Caco-2 (cell line): Measurements from ENCODE around the gene DRAM2. TPM values are rescaled to one million over a fixed set of nuclear protein-coding genes. Genes with fewer than 3 reads are reported as not detected.
"Not testable (repeated sequence)": the region's sequence is repeated elsewhere in the genome, so short reads cannot be mapped to it uniquely, and the experiment has no call there.

ENCODE experiments used
- BruUV-seq: library from RNA; stranded (reverse); fragments of 400-500 nt; replicated peaks from 2 replicates; lab custom pipeline; 2021; lab: Mats Ljungman, UMichigan
- CTCF ChIA-PET: fragments of 300-600 bp; sonication (Branson Sonifier 250); formaldehyde crosslinking; loops from one replicate; lab custom pipeline; 2022; ENCODE audit warnings: antibody characterized with exemption; lab: Charles Lee
- POLR2A ChIA-PET: fragments of 300-600 bp; sonication (Branson Sonifier 250); formaldehyde crosslinking; loops from one replicate; lab custom pipeline; 2022; ENCODE audit warnings: antibody characterized with exemption; lab: Charles Lee
- DNase-seq, 2 experiments: peaks; one replicate each; pipeline versions ENCODE4 v3.0.0 to v3.0.0-alpha.2; 2020 to 2022
- H3K27me3 ChIP-seq: replicated peaks from 2 replicates; pipeline ENCODE4 v1.6.0; 2011; ENCODE audit warnings: low read length; ENCODE audit not compliant: control insufficient read depth, insufficient read depth
- H3K36me3 ChIP-seq: 2 replicates; pipeline ENCODE4 v1.5.1; 2011; ENCODE audit warnings: low read length; ENCODE audit not compliant: control insufficient read depth, insufficient read depth
- H3K4me1 ChIP-seq: fragments of 250-450 bp; sonication (Bioruptor Pico); 2 replicates; pipeline ENCODE4 v1.5.1; 2020; ENCODE audit warnings: mild to moderate bottlenecking
- H3K4me3 ChIP-seq: 2 replicates; pipeline ENCODE4 v1.5.1; 2011; ENCODE audit warnings: low read depth, mild to moderate bottlenecking, control low read depth, low read length
- H3K9me3 ChIP-seq: fragments of 250-450 bp; sonication (Bioruptor Pico); 2 replicates; pipeline ENCODE4 v1.5.1; 2020; ENCODE audit warnings: mild to moderate bottlenecking, moderate library complexity
- H3K27ac Mint-ChIP-seq: one replicate; pipeline ENCODE4 v1.8.0; 2022; ENCODE audit warnings: mixed read lengths; ENCODE audit not compliant: unreplicated experiment
- H3K27me3 Mint-ChIP-seq: one replicate; pipeline ENCODE4 v1.8.0; 2022; ENCODE audit warnings: mixed read lengths; ENCODE audit not compliant: insufficient read depth, unreplicated experiment
- H3K36me3 Mint-ChIP-seq: one replicate; pipeline ENCODE4 v1.8.0; 2022; ENCODE audit warnings: mild to moderate bottlenecking, mixed read lengths; ENCODE audit not compliant: insufficient read depth, unreplicated experiment
- H3K4me1 Mint-ChIP-seq: one replicate; pipeline ENCODE4 v1.8.0; 2022; ENCODE audit warnings: low read depth, mixed read lengths; ENCODE audit not compliant: unreplicated experiment
- H3K4me3 Mint-ChIP-seq: one replicate; pipeline ENCODE4 v1.8.0; 2022; ENCODE audit warnings: mild to moderate bottlenecking, moderate library complexity, mixed read lengths; ENCODE audit not compliant: unreplicated experiment
- H3K9me3 Mint-ChIP-seq: one replicate; pipeline ENCODE4 v1.8.0; 2022; ENCODE audit warnings: mixed read lengths; ENCODE audit not compliant: unreplicated experiment
- CTCF ChIP-seq, 2 experiments: fragments of 200-600 bp in 1 of 2; IDR thresholded peaks; 1 replicate in 1 of 2; 2 replicates in 1 of 2; pipeline versions ENCODE4 v1.5.1 to v1.8.0; 2011 to 2022; ENCODE audit warnings: antibody characterized with exemption in 1 of 2, control low read depth in 1 of 2, inconsistent platforms in 1 of 2, low read depth in 1 of 2, low read length in 1 of 2, mild to moderate bottlenecking in 1 of 2, moderate library complexity in 1 of 2; ENCODE audit not compliant: insufficient read depth in 1 of 2, severe bottlenecking in 1 of 2, unreplicated experiment in 1 of 2
- intact Hi-C: fragments of 100-400 bp; cut with micrococcal nuclease; formaldehyde crosslinking; loops from one replicate; pipeline ENCODE4 v1.10.0; 2022; ENCODE audit not compliant: unreplicated experiment
- total RNA-seq: library from RNA; stranded (reverse); gene quantifications from 2 replicates; pipeline ENCODE4 v1.2.3, GENCODE V29; 2022

Gene DRAM2
- total RNA-seq, 1 experiment from 2014 or later, result 29.0 TPM

GRCh38 chr1:111082421-111083203 lies 57.3 kb downstream of the DRAM2 start:
- H3K4me3 ChIP-seq, result no peak overlapping the region
- Mint-ChIP-seq H3K27me3 (no peaks in the 10 kb centered on the region), H3K4me3 (no peak overlapping the region), H3K36me3 (no peaks in the 10 kb centered on the region), H3K27ac (no peak overlapping the region), H3K9me3 (peaks cover 9% of the 10 kb centered on the region), H3K4me1 (no peaks in the 10 kb centered on the region)
- BruUV-seq, result no TSS peak
- no peaks in the 10 kb centered on the region for H3K36me3 ChIP-seq
- CTCF ChIA-PET, result no interaction called here
- intact Hi-C loops, result no loop called here
- no peak for TF ChIP-seq CTCF (IDR thresholded peaks at IDR 0.05; ENCODE audit: insufficient read depth in 1 of 2, low read depth in 1 of 2, low read length in 1 of 2, severe bottlenecking in 1 of 2, unreplicated experiment in 1 of 2)
- no peak for DNase-seq
- H3K9me3 ChIP-seq, result no peaks in the 10 kb centered on the region
- no peaks in the 10 kb centered on the region for H3K27me3 ChIP-seq
- POLR2A ChIA-PET, result no interaction called here
- no peaks in the 10 kb centered on the region for H3K4me1 ChIP-seq

DNA sequence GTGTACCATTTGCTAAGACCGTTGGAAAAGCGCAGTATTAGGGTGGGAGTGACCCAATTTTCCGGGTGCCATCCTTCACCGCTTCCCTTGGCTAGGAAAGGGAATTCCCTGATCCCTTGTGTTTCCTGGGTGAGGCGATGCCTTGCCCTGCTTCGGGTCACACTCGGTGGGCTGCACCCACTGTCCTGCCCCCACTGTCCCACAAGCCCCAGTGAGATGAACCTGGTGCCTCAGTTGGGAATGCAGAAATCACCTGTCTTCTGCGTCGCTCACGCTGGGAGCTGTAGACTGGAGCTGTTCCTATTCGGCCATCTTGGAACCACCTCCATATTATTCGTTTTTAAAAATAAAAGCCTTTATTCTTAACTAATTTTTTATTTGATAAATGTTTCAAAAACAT lies 60.6 kb downstream of the DRAM2 start:
- H3K27me3 Mint-ChIP-seq, intact Hi-C loops: not testable (repeated sequence)

DNA sequence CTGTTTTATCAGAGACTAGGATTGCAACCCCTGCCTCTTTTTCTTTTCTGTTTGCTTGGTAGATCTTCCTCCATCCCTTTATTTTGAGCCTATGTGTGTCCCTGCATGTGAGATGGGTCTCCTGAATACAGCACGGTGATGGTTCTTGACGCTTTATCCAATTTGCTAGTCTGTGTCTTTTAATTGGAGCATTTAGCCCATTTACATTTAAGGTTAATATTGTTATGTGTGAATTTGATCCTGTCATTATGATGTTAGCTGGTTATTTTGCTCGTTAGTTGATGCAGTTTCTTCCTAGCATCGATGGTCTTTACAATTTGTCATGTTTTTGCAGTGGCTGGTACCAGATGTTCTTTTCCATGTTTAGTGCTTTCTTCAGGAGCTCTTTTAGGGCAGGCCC lies 62.6 kb downstream of the DRAM2 start:
- H3K4me3 Mint-ChIP-seq, BruUV-seq, H3K27ac Mint-ChIP-seq, H3K36me3 Mint-ChIP-seq, H3K9me3 ChIP-seq, POLR2A ChIA-PET, CTCF ChIA-PET, H3K4me1 ChIP-seq, DNase-seq, H3K36me3 ChIP-seq, H3K27me3 Mint-ChIP-seq, H3K9me3 Mint-ChIP-seq, H3K4me3 ChIP-seq, H3K27me3 ChIP-seq, intact Hi-C loops, H3K4me1 Mint-ChIP-seq: not testable (repeated sequence)

More for the DNA sequence above, 60.6 kb downstream of the DRAM2 start:
- H3K4me3 ChIP-seq, DNase-seq, H3K4me3 Mint-ChIP-seq, BruUV-seq, H3K27ac Mint-ChIP-seq, H3K4me1 Mint-ChIP-seq, H3K36me3 Mint-ChIP-seq, CTCF ChIA-PET, POLR2A ChIA-PET, H3K27me3 ChIP-seq, H3K4me1 ChIP-seq, H3K9me3 ChIP-seq, H3K9me3 Mint-ChIP-seq, H3K36me3 ChIP-seq: not testable (repeated sequence)

Other genes starting within 250 kb of the DRAM2 start
- gene LRIF1, start 176.2 kb downstream of the DRAM2 start, total RNA-seq, result 31.7 and 35.2 TPM in 2 replicates
- 17.3 and 19.1 TPM in 2 replicates for gene CEPT1, start 130 bp upstream of the DRAM2 start, total RNA-seq
- gene DENND2D, start 60.6 kb upstream of the DRAM2 start, total RNA-seq, result 20.4 and 23.2 TPM in 2 replicates
- not detected in 2 replicates for gene CHI3L2, start 87.6 kb upstream of the DRAM2 start, total RNA-seq
- not detected in 2 replicates for gene CHIA, start 150.8 kb upstream of the DRAM2 start, total RNA-seq